HG03571 (cell line): Measurements from ENCODE around the gene KDM6A.
A peak's percentile ranks its signal among the peaks of the same experiment; 100 is the strongest.
"Not testable (repeated sequence)": the region's sequence is repeated elsewhere in the genome, so short reads cannot be mapped to it uniquely, and the experiment has no call there.

Experiments used
- ATAC-seq: cut with Tn5 transposase; IDR thresholded peaks from one replicate; pipeline ENCODE4 v1.9.1; 2021; ENCODE audit not compliant: unreplicated experiment

KDM6A gene

GRCh38 chrX:44918722-44919121 is 45.7 kb downstream of the KDM6A start:
- ATAC-seq, result no peak

DNA sequence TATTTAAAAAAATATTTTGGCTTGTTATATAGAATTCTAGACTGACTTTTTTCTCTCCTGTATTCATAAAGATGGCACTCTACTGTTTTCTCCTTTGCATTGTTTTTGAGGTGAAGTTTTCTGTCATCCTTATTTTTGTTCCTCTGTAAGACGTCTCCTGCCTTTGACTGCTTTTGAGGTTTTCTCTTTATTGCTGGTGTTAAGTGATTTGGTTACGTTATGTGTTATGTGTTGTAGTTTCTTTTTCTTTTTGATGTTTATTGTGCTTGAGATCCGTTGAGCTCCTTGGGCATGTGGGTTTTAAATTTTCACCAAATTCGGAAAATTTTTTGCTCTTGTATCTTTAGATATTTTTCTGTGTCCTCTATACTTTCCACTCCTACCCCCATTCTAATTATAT is 50.0 kb downstream of the KDM6A start:
- ATAC-seq, result no peak

DNA sequence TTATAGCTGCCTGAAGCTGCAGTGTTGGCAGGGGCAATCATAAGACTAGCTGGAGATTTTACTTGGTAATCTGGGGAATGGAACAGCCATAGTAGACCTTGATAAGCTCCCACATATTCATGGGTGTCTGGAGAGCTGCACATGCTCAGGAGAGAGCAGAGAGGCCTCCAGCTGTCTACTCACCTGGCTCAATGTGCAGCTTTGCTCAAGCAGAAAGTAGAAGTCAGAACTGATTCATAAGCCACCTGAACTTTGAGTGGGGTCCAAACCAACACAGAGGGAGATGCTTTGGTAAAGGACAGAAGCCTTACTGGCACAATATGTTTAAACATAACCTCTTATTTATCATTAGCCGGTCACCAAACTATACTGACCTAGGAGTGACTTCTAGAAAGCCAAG is 54.4 kb downstream of the KDM6A start:
- no peak for ATAC-seq

DNA sequence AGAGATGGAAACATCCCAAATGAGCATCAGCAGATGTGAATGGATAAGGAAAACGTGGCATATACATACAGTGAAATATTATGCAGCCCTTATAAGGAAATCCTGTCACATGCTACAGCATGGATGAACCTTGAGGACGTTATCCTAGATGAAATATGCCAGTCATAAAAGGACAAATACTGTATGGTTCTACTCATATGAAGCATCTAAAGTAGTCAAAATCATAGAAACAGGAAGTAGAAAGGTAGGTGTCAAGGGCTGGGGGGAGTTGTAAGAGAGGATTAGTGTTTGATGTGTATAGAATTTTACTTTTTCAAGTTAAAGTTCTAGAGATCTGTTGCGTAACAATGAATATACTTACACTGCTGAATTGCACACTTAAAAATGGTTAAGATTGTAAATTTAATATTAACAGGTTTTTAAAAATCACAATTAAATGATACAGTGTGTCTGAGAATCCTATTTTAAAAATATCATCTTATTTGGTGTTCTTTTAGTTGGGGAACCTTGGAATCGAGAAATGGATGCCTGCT is 58.5 kb downstream of the KDM6A start:
- no peak for ATAC-seq

DNA sequence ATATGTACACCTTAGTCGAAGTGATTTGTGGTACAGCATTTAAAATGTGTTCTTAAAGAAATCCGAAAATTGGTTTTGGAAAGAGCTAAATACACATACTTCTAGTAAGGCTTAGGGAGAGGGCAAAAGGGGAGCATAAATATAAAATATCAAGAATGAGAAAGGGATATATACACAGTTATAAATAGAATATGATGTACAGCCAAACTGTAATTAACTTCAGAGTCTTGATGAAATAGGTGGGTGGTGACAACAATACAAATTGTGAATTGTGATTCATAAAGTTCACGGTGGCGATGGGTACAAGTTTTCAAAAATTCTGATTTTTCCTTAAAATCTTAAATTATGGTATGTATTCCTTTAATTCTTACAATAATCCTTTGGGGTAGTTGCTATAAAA is 62.2 kb downstream of the KDM6A start:
- no peak for ATAC-seq

GRCh38 chrX:44935640-44936039 is 62.7 kb downstream of the KDM6A start:
- ATAC-seq, result no peak

GRCh38 chrX:44937606-44938005 is 64.6 kb downstream of the KDM6A start:
- ATAC-seq, result peak; percentile 72

DNA sequence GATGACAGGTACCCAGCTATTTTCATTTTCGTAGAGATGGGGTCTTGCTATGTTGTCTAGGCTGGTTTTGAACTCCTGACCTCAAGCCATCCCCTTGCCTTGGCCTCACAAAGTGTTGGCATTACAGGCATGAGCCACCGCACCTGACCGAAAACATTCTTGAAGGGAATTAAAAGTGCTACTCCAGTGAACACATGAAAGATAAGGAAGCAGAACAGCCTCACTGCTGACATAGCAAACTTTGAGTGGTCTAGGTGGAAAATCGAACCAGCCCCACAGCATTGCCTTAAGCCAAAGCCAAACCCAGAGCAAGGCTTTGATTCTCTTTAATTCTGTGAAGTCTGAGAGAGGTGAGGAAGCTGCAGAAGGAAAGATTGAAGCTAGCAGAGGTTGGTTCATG is 65.1 kb downstream of the KDM6A start:
- no peak for ATAC-seq

GRCh38 chrX:44940541-44940940 is 67.6 kb downstream of the KDM6A start:
- not testable (repeated sequence) for ATAC-seq

GRCh38 chrX:44943007-44943406 is 70.0 kb downstream of the KDM6A start:
- no peak for ATAC-seq

DNA sequence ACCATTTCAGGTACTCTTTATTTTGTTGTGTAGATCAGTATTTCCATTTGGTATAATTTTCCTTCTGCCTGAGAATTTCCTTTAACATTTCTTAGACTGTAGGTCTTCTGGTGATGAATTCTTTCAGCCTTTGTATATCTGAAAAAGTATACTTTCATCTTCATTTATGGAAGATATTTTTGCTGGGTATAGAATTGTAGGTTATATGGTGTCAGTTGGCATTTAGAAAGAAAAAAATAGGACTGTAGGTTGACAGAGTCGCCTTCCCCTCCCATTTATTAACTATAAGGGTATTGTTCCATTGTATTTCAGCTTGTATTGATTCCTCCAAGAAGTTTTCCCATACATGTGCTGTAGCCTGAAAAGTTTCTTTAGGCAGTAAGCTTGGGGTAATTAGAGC is 71.9 kb downstream of the KDM6A start:
- no peak for ATAC-seq

GRCh38 chrX:44945736-44946135 is 72.7 kb downstream of the KDM6A start:
- no peak for ATAC-seq

GRCh38 chrX:44946771-44947170 is 73.8 kb downstream of the KDM6A start:
- ATAC-seq, result no peak

- no peak for ATAC-seq
Observed at GRCh38 chrX:44947995-44948394, 75.0 kb downstream of the KDM6A start.

DNA sequence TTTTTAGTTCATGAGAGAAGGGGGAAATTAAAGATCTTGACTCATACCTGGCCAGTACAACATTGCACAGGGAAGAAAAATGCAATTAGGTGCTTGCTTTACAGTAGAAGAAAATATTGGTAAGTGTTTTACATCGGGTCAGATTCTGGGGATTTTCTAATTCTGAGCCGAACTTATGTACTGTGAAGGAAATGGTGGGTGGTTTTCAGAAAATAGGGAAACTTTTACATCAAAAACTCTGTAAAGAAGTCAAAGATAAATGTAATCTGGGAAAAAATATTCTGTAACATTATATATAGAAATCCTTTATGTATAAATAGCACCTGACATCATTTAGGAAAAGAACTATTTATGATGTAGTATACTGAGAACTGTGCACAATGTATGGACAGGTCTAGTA is 75.4 kb downstream of the KDM6A start:
- ATAC-seq, result no peak

DNA sequence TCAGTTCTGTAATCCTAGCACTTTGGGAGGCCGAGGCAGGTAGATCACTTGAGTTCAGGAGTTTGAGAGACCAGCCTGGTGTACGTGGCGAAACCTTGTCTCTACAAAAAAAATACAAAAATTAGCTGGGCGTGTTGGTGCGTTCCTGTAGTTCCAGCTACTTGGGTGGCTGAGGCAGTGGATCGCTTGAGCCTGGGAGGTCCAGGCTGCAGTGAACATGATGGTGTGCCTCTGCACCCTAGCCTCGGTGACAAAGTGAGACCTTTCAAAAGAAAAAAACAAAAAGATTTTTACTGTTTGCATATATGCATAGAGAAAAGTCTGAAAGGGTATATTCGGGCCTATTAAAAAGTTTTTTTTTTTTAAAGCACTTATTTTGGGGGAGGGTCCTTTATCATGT is 76.1 kb downstream of the KDM6A start:
- no peak for ATAC-seq

DNA sequence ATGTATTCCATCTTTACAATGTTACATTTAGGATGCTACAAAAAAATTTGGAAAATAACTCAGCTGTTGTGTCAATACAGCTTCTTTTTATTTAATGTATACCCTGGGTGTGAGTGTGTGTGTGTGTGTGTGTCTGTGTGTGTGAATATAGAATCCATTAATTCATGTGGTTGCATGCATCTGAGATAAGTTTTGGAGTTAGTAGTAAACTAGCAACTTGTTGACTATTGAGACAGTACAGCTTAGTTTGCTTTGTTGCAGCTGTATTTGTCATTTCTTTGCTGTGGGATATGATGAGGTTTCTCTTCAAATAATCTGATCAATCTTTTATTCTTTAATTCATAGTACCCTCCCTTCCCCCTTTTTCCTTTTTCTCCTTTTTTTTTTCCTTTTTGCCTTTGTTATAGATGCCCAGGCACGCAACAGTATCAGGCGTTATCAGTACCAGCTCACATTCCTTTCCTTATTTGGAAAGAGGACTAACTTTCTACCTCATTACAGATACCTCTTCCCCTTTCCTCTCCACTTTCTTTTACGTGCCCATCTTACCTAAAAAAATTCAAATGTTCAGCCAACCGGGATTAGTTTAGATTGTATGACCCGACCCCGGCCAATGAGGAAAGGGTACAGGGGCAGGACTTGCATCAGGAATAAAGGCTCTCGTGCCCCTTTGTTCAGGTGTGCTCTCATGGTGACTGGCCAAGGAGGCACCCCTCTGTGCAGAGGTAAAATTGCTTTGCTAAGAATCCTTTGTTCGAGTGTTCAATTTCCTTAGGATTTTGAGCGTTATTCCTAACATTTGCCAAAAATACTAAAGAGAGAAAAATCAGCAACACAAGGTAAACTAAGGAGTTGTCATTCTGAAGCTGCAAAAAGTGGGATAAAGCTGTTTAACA is 77.7 kb downstream of the KDM6A start:
- not testable (repeated sequence) for ATAC-seq

GRCh38 chrX:44951572-44952067 is 78.6 kb downstream of the KDM6A start:
- no peak for ATAC-seq

- ATAC-seq, result no peak
Observed at GRCh38 chrX:44952329-44953027, 79.5 kb downstream of the KDM6A start.

- ATAC-seq, result no peak
Observed at GRCh38 chrX:44953734-44954502, 80.9 kb downstream of the KDM6A start.

DNA sequence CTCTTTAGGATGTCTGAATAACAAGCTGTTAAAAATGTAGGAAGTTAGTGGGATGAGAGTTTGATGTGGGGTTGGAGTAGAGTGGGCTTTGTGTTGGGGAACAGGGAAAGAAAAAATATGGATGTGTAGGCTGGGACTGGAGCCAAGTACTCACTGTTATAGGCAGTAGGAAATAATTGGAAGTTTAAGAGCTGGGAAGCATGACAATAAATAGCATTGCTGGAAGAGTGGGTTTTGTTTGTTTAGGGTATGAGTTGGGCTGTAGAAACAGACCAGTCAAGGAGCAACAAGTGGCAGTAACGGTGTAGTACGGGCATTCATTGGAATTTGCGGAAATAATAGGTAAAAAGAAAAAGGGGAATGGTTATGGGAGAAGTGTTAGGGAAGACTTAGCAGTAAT is 81.6 kb downstream of the KDM6A start:
- no peak for ATAC-seq
